Measurements from ENCODE around the gene C12orf75. TPM values are rescaled to one million over a fixed set of nuclear protein-coding genes. Genes with fewer than 3 reads are reported as not detected.

The C12orf75 gene
- total RNA-seq, 1 donor from 2014 or later: 163 TPM

DNA sequence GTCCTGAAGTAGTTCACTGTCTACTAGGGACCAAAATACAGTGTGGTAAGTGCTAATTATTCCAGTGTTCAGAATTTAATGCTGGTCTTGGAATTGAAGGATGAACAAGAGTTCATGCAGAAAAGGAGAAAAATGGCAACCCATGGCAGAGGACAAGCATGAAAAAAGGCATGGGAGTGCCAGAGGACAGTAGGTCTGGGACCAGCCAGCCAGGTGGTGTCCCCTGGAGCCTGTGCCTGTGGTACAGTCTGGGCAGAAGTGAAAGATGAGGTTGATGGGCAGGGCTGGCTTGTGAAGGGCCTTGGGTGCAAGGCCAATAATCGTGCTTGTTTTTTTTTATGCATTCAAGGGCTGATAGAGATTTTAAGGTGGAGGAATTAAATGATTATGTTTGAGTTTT lies 21.0 kb downstream of the C12orf75 start:
- no peak for FAIRE-seq
- Histone ChIP-seq H3K36me3 (ENCODE audit: insufficient read depth, low read length) (no peaks in the 10 kb centered on the region), H3K4me3 (ENCODE audit: insufficient read depth, low read depth, low read length) (no peak overlapping the region), H4K20me1 (ENCODE audit: insufficient read depth, low read length) (peaks cover 55% of the 10 kb centered on the region), H3K4me1 (ENCODE audit: insufficient read depth, low read length) (peaks cover 12% of the 10 kb centered on the region), H3K79me2 (ENCODE audit: insufficient read depth, low read length) (peaks cover 86% of the 10 kb centered on the region), H3K9me3 (ENCODE audit: insufficient read depth, low read depth, low read length) (no peaks in the 10 kb centered on the region), H2AFZ (ENCODE audit: low read depth, low read length) (no peak overlapping the region), H3K27ac (ENCODE audit: low read depth, low read length) (no peak overlapping the region), H3K27me3 (ENCODE audit: insufficient read depth, low read length) (no peaks in the 10 kb centered on the region), H3K4me2 (ENCODE audit: low read length) (no peak overlapping the region), H3K9ac (ENCODE audit: low read length) (no peak overlapping the region)
- Mint-ChIP-seq H3K27ac (ENCODE audit: unreplicated experiment) (peak overlapping the region; percentile 22), H3K4me3 (ENCODE audit: unreplicated experiment) (no peak overlapping the region), H3K9me3 (ENCODE audit: unreplicated experiment) (no peaks in the 10 kb centered on the region), H3K36me3 (ENCODE audit: low read depth, unreplicated experiment) (peaks cover 2% of the 10 kb centered on the region), H3K4me1 (ENCODE audit: low read depth, unreplicated experiment) (peaks cover 28% of the 10 kb centered on the region), H3K27me3 (ENCODE audit: low read depth, unreplicated experiment) (no peaks in the 10 kb centered on the region)
- DNase-seq (ENCODE audit: low read depth): no peak
- no peak for TF ChIP-seq EZH2 (IDR thresholded peaks at IDR 0.05; ENCODE audit: insufficient read depth, low read length)
- TF ChIP-seq, protein P1, sequence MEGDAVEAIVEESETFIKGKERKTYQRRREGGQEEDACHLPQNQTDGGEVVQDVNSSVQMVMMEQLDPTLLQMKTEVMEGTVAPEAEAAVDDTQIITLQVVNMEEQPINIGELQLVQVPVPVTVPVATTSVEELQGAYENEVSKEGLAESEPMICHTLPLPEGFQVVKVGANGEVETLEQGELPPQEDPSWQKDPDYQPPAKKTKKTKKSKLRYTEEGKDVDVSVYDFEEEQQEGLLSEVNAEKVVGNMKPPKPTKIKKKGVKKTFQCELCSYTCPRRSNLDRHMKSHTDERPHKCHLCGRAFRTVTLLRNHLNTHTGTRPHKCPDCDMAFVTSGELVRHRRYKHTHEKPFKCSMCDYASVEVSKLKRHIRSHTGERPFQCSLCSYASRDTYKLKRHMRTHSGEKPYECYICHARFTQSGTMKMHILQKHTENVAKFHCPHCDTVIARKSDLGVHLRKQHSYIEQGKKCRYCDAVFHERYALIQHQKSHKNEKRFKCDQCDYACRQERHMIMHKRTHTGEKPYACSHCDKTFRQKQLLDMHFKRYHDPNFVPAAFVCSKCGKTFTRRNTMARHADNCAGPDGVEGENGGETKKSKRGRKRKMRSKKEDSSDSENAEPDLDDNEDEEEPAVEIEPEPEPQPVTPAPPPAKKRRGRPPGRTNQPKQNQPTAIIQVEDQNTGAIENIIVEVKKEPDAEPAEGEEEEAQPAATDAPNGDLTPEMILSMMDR (IDR thresholded peaks at IDR 0.05; ENCODE audit: insufficient read depth, low read depth, low read length): no peak

DNA sequence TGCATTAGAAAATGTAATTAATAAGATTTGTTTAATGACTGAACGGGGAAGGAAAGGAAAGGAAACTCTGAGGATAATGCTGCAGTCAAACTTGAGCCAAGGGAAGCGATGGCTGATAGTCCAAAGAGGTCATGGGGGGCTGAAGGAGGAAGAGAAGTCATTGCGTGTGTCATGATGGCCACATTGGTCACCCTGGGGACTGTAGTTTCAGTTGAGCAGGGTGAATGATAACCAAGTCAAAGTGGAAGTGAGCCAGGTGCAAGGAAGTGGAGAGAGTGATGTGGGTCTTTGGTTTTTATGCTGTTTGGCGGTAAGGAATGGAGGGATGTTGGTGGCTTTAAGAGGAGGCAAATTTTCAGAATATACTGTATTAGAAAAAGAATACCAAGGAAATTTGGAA lies 21.6 kb downstream of the C12orf75 start:
- no peaks in the 10 kb centered on the region for H3K9me3 Mint-ChIP-seq (ENCODE audit: unreplicated experiment)
- peaks cover 2% of the 10 kb centered on the region for H3K36me3 Mint-ChIP-seq (ENCODE audit: low read depth, unreplicated experiment)
- H3K27me3 Mint-ChIP-seq (ENCODE audit: low read depth, unreplicated experiment): no peaks in the 10 kb centered on the region
- TF ChIP-seq, protein P1 (IDR thresholded peaks at IDR 0.05; ENCODE audit: insufficient read depth, low read depth, low read length): no peak
- TF ChIP-seq EZH2 (IDR thresholded peaks at IDR 0.05; ENCODE audit: insufficient read depth, low read length): no peak
- no peak overlapping the region for H3K4me3 Mint-ChIP-seq (ENCODE audit: unreplicated experiment)
- Histone ChIP-seq H3K4me1 (ENCODE audit: insufficient read depth, low read length) (peaks cover 17% of the 10 kb centered on the region), H3K9me3 (ENCODE audit: insufficient read depth, low read depth, low read length) (no peaks in the 10 kb centered on the region), H3K27ac (ENCODE audit: low read depth, low read length) (no peak overlapping the region), H4K20me1 (ENCODE audit: insufficient read depth, low read length) (peaks cover 54% of the 10 kb centered on the region), H3K9ac (ENCODE audit: low read length) (no peak overlapping the region), H3K36me3 (ENCODE audit: insufficient read depth, low read length) (no peaks in the 10 kb centered on the region), H3K4me3 (ENCODE audit: insufficient read depth, low read depth, low read length) (no peak overlapping the region), H3K4me2 (ENCODE audit: low read length) (no peak overlapping the region), H3K79me2 (ENCODE audit: insufficient read depth, low read length) (peaks cover 86% of the 10 kb centered on the region), H2AFZ (ENCODE audit: low read depth, low read length) (no peak overlapping the region), H3K27me3 (ENCODE audit: insufficient read depth, low read length) (no peaks in the 10 kb centered on the region)
- H3K27ac Mint-ChIP-seq (ENCODE audit: unreplicated experiment): peak overlapping the region; percentile 20
- H3K4me1 Mint-ChIP-seq (ENCODE audit: low read depth, unreplicated experiment): peaks cover 29% of the 10 kb centered on the region
- FAIRE-seq (no peak), DNase-seq (ENCODE audit: low read depth) (no peak)

DNA sequence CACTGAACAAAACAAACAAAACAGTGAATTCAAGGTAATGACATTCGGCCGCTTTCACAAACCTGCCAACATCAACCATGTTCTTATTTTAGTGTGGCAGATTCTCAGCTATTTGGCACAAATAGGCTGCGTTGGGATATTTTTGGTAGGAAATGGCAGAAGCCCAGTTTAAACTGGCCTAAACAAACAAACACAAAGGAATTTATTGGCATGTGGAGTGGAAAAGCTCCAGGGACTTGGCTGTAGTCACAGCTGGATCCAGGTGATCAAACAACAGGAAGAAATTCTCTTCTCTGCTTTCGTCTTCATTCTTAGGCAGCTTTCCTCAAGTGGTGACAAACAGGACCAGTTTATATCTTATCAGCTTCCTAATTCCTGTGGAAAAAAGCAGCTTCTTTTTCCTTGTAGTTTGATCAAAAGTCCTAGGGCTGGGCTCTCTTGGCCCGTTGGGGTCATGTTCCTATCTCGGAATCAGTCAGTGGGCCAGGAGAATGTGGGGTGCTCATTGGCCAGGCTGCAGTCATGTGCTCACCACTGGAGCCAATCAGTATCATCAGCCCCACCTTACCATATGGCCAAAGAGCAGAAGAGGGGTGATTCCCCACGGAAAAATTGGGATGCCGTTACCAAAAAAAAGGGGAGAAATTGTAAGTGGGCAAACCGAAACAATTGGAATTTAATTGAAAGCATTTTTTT lies 22.6 kb downstream of the C12orf75 start:
- Mint-ChIP-seq H3K27ac (ENCODE audit: unreplicated experiment) (no peak overlapping the region), H3K27me3 (ENCODE audit: low read depth, unreplicated experiment) (no peaks in the 10 kb centered on the region), H3K4me1 (ENCODE audit: low read depth, unreplicated experiment) (peaks cover 33% of the 10 kb centered on the region), H3K4me3 (ENCODE audit: unreplicated experiment) (no peak overlapping the region), H3K9me3 (ENCODE audit: unreplicated experiment) (no peaks in the 10 kb centered on the region), H3K36me3 (ENCODE audit: low read depth, unreplicated experiment) (peaks cover 2% of the 10 kb centered on the region)
- no peak for FAIRE-seq
- H2AFZ ChIP-seq (ENCODE audit: low read depth, low read length): no peak overlapping the region
- no peak for DNase-seq (ENCODE audit: low read depth)
- H4K20me1 ChIP-seq (ENCODE audit: insufficient read depth, low read length): peaks cover 54% of the 10 kb centered on the region
- no peaks in the 10 kb centered on the region for H3K36me3 ChIP-seq (ENCODE audit: insufficient read depth, low read length)
- peaks cover 86% of the 10 kb centered on the region for H3K79me2 ChIP-seq (ENCODE audit: insufficient read depth, low read length)
- no peak overlapping the region for H3K27ac ChIP-seq (ENCODE audit: low read depth, low read length)
- no peak overlapping the region for H3K4me3 ChIP-seq (ENCODE audit: insufficient read depth, low read depth, low read length)
- TF ChIP-seq, protein P1 (IDR thresholded peaks at IDR 0.05; ENCODE audit: insufficient read depth, low read depth, low read length): no peak
- TF ChIP-seq EZH2 (IDR thresholded peaks at IDR 0.05; ENCODE audit: insufficient read depth, low read length): no peak
- no peaks in the 10 kb centered on the region for H3K9me3 ChIP-seq (ENCODE audit: insufficient read depth, low read depth, low read length)
- H3K9ac ChIP-seq (ENCODE audit: low read length): no peak overlapping the region
- peak overlapping the region; percentile 8 for H3K4me2 ChIP-seq (ENCODE audit: low read length)
- no peaks in the 10 kb centered on the region for H3K27me3 ChIP-seq (ENCODE audit: insufficient read depth, low read length)
- peaks cover 23% of the 10 kb centered on the region for H3K4me1 ChIP-seq (ENCODE audit: insufficient read depth, low read length)

Data from astrocyte (in vitro differentiated cells and primary cell).